Ishikawa (cell line): Measurements from ENCODE around the gene PRKCD.

ENCODE experiments used
- CEBPB ChIP-seq: IDR thresholded peaks from 2 replicates; pipeline ENCODE4 v1.6.1; 2012
- CREB1 ChIP-seq: IDR thresholded peaks from 2 replicates; pipeline ENCODE4 v1.6.1; 2012; ENCODE audit warnings: low read depth
- EP300 ChIP-seq: IDR thresholded peaks from 2 replicates; pipeline ENCODE4 v1.6.1; 2012; ENCODE audit warnings: borderline replicate concordance
- TAF1 ChIP-seq: IDR thresholded peaks from 2 replicates; pipeline ENCODE4 v1.6.1; 2012; ENCODE audit warnings: low read depth, mild to moderate bottlenecking
- TCF12 ChIP-seq: IDR thresholded peaks from 2 replicates; pipeline ENCODE4 v1.6.1; 2012; ENCODE audit warnings: low read depth
- USF1 ChIP-seq: IDR thresholded peaks from 2 replicates; pipeline ENCODE4 v1.6.1; 2012
- YY1 ChIP-seq: IDR thresholded peaks from 2 replicates; pipeline ENCODE4 v1.6.1; 2012; ENCODE audit warnings: low read depth
- ZBTB7A ChIP-seq: IDR thresholded peaks from 2 replicates; pipeline ENCODE4 v1.6.1; 2012; ENCODE audit warnings: low read depth
- TF ChIP-seq, protein P1 (sequence below): IDR thresholded peaks from 2 replicates; pipeline ENCODE4 v1.6.1; 2012
- TF ChIP-seq, protein P2 (sequence below): IDR thresholded peaks from 2 replicates; pipeline ENCODE4 v1.6.1; 2012; ENCODE audit warnings: low read depth, mild to moderate bottlenecking

DNA sequence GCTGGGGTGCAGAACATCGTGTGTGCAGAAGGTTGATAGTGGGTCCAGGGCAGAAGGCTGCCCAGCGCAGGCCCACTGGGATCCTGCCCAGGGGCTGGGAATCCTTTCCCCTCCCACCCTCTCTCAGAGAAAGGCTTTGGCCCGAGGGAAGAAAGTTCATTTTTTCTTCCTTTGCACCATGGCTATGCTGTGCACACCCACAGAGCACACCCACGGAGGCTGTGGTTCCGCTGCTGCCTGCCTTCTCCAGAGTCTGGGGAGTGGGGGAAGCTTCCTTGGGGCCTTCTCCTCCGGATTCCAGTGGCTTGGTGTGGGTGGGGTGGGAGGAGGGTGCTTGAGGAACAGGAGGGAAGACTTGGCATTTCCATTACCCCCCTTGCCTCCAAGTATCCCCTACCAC is 7.0 kb upstream of the PRKCD start:
- TF ChIP-seq EP300 (no peak), USF1 (no peak), TAF1 (no peak), CREB1 (no peak), CEBPB (no peak), YY1 (no peak), ZBTB7A (no peak), TCF12 (no peak)
- TF ChIP-seq, protein P1, sequence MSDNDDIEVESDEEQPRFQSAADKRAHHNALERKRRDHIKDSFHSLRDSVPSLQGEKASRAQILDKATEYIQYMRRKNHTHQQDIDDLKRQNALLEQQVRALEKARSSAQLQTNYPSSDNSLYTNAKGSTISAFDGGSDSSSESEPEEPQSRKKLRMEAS: no peak
- TF ChIP-seq, protein P2, sequence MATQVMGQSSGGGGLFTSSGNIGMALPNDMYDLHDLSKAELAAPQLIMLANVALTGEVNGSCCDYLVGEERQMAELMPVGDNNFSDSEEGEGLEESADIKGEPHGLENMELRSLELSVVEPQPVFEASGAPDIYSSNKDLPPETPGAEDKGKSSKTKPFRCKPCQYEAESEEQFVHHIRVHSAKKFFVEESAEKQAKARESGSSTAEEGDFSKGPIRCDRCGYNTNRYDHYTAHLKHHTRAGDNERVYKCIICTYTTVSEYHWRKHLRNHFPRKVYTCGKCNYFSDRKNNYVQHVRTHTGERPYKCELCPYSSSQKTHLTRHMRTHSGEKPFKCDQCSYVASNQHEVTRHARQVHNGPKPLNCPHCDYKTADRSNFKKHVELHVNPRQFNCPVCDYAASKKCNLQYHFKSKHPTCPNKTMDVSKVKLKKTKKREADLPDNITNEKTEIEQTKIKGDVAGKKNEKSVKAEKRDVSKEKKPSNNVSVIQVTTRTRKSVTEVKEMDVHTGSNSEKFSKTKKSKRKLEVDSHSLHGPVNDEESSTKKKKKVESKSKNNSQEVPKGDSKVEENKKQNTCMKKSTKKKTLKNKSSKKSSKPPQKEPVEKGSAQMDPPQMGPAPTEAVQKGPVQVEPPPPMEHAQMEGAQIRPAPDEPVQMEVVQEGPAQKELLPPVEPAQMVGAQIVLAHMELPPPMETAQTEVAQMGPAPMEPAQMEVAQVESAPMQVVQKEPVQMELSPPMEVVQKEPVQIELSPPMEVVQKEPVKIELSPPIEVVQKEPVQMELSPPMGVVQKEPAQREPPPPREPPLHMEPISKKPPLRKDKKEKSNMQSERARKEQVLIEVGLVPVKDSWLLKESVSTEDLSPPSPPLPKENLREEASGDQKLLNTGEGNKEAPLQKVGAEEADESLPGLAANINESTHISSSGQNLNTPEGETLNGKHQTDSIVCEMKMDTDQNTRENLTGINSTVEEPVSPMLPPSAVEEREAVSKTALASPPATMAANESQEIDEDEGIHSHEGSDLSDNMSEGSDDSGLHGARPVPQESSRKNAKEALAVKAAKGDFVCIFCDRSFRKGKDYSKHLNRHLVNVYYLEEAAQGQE: no peak
